NCI-H446 (cell line): ENCODE results near the gene SH3D19.
"Not testable (repeated sequence)": the region's sequence is repeated elsewhere in the genome, so short reads cannot be mapped to it uniquely, and the experiment has no call there.

ENCODE experiments used
- DNase-seq, 2 experiments: peaks; one replicate each; lab custom pipeline; 2025; lab: John Stamatoyannopoulos, UW

The SH3D19 gene

DNA sequence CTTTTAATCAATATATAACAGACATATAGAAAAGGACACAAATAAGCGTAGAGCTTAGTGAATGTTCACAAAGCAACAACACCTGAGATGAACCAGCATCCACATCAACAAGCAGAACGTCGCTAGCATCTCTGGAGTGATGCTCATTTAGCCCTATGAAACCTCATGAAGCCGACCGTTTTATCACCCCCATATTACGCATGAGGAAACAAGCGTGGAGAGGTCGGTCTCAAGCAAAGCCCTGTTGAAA, 226.5 kb downstream of the SH3D19 start:
- DNase-seq: no peak

DNA sequence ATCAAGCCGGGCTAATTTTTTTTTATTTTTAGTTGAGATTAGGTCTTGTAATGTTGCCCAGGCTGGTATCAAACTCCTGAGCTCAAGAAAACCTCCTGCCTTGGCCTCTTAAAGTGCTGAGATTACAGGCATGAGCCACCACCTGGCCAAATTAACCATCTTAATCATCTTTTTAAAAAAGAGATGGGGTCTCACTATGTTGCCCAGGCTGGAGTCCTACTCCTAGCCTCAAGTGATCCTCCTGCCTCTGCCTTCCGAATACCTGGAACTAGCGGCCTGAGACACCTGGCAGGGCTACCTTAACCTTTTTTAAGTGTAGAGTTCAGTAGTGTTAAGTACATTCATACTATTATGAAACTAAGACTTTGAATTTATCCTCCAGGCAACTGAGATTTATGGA, 227.6 kb downstream of the SH3D19 start:
- no peak for DNase-seq

DNA sequence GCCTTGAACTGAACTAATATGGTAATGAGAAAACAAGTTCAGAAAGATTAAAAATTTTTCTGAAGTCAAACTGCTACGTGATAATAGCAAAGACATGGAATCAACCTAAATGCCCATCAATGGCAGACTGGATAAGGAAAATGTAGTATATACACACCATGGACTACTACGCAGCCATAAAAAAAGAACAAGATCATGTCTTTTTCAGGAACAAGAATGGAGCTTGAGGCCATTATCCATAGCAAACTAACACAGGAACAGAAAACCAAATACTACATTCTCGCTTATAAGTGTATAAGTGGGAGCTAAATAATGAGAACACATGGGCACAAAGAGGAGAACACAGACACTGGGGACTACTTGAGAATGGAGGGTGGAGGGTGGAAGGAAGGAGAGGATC, 230.3 kb downstream of the SH3D19 start:
- DNase-seq: no peak

DNA sequence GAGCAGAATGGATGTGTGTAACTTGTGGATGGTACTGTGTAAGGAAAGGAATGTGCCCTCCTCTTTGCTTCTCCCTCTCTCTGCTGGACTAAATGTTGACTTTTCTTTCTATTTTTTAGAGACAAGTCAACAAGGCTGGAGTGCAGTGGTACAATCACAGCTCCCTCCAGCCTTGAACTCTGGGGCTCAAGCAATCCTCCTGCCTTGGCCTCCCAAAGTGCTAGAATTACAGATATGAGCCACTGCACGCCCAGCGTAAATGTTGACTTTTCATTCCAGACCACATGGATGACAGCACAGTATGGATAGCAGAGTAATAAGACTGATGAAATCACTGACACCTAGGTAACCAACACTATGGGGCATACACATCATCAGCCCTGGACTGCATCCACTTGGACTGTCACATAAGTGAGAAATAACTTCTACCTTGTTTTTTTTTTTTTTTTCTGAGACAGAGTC, 231.1 kb downstream of the SH3D19 start:
- DNase-seq: no peak

DNA sequence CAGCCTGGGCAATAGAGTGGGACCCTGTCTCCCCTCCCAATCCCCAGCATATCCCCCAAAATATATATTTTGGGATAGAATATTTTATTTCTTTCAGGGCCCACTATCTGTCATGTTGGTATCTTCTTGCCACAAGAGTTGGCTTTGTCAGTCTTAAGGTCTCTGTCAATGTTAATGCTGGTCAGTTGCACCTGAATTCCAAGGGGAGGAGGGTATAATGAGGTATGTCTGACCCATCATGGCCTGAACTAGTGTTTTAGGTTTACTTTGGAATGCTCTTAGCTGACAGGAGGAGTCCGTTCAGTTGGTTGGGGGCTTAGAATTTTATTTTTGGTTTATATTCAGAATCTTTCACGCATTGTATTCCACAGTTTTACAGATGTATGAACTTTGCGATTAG, 232.2 kb downstream of the SH3D19 start:
- DNase-seq: no peak

DNA sequence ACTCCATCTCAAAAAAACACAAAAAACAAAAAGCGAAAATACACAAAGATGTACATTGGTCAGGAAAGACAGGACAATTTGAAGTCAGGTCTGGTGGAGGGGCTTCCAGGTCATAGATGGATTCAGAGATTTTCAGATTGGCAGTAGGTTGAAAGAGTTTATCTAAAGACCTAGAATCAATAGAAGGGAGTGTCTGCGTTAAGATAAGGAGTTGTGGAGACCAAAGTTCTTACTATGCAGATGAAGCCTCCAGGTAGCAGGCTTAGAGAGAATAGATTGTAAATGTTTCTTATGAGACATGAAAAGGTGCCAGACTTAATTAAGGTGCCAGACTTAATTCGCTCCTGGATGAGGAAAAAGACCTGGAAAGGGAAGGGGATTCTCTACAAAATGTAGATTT, 232.9 kb downstream of the SH3D19 start:
- no peak for DNase-seq

DNA sequence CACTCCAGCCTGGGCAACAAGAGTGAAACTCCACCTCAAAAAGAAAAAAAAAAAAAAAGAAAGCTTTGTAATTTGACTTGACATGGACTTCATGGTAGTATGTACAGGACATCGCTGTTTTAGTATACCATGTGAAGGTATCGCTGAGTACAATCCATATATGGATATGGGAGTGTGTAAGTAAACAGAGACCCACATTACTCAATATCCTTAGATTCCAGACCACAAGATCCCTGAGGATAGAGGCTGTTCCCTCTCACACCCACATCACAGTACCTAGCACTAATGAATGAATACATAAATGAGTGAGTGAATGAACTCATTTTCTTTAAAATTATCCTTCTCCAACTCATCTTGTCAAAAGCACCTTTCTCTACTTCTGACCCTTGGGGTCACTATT, 234.4 kb downstream of the SH3D19 start:
- DNase-seq: no peak

DNA sequence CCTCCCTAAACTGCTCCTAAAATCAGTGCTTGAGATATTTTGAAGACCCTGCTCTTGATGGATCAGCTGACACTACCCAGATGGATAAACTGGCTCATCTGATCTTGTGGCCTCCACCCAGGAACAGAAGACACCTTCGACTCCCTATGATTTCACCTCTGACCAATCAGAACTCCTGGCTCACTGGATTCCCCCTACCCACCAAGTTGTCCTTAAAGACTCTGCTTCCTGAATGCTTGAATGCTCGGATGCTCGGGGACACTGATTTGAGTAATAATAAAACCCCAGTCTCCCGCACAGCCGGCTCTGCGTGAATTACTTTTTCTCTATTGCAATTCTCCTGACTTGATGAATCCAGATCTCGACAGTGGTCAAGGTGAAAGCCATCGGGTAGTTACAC, 237.9 kb downstream of the SH3D19 start:
- DNase-seq: no peak

DNA sequence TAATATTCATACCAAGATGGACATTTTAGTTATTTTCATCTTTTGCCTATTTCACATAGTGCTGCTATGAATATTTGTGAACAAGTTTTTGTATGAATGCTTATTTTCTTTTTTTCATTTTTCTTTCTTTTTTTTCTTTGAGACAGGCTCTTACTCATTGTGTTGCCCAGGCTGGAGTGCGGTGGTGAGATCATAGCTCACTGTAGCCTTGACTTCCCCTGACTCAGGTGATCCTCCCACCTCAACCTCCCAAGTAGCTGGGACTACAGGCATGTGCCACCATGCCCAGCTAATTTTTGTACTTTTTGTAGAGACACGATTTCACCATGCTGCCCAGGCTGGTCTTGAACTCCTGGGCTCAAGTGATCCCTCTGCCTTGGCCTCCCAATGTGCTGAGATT, 247.4 kb downstream of the SH3D19 start:
- DNase-seq: not testable (repeated sequence)

DNA sequence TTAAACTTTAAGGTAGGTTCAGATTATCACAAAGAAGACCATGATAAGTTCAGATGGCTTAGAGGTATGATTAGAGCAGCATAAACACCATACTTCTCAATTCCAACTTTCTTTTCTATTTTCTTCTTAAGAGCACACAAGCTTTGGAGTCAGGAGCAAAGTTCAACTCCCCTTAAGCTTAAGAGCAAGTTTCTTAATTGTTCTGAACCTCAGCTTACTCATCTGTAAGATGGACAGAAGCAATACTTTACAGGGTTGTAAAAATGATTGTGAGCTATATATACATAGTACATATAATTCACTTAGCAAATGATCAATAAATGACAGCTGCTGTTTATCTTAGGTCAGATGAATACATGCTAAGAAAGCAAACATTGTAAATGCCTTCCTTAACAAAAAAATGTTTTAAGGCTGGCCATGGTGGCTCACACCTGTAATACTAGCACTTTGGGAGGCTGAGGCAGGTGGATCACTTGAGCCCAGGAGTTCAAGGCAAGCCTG, 250.9 kb downstream of the SH3D19 start:
- no peak for DNase-seq
